Activated naive CD8-positive, alpha-beta T cell treated with anti-CD3 and anti-CD28 coated beads, Interleukin-2, amount 10 ng/mL, durations not matched to agents 7 days and 5 days (primary cell): Measurements from ENCODE around the gene GLIPR1L2. TPM values are rescaled to one million over a fixed set of nuclear protein-coding genes. Genes with fewer than 3 reads are reported as not detected.

Source experiments
- total RNA-seq, 2 experiments: library from RNA; stranded (reverse); gene quantifications; one replicate each; pipeline ENCODE4 v1.2.3, GENCODE V29; 2021

GLIPR1L2 gene
- total RNA-seq, 2 experiments from 2014 or later: 0.28 TPM; not detected in 1

Other genes starting within 250 kb of the GLIPR1L2 start
- gene KCNC2, start 181.2 kb upstream of the GLIPR1L2 start, total RNA-seq: not detected
- gene CAPS2, start 60.8 kb upstream of the GLIPR1L2 start, total RNA-seq: 1 to 10 TPM; 9.4 to 9.9 TPM
- gene GLIPR1L1, start 56.4 kb upstream of the GLIPR1L2 start, total RNA-seq: not detected
- 10 to 100 TPM; 57.9 to 63.3 TPM for gene GLIPR1, start 89.7 kb downstream of the GLIPR1L2 start, total RNA-seq
- 10 to 100 TPM; 59.1 to 70.6 TPM for gene KRR1, start 120.5 kb downstream of the GLIPR1L2 start, total RNA-seq